ENCODE measurements around the gene BPIFB3. TPM values are rescaled to one million over a fixed set of nuclear protein-coding genes. Genes with fewer than 3 reads are reported as not detected.
"Not testable (repeated sequence)": the region's sequence is repeated elsewhere in the genome, so short reads cannot be mapped to it uniquely, and the experiment has no call there.

Gene BPIFB3
- total RNA-seq, 1 experiment from 2014 or later = not detected

- no peaks in the 10 kb centered on the region for H3K36me3 ChIP-seq
- H3K27me3 ChIP-seq = no peaks in the 10 kb centered on the region
- H3K4me3 ChIP-seq = no peak overlapping the region
- DNase-seq = no peak
- H3K9me3 ChIP-seq = no peaks in the 10 kb centered on the region
Measured at GRCh38 chr20:33091147-33091546, 37.4 kb downstream of the BPIFB3 start.

DNA sequence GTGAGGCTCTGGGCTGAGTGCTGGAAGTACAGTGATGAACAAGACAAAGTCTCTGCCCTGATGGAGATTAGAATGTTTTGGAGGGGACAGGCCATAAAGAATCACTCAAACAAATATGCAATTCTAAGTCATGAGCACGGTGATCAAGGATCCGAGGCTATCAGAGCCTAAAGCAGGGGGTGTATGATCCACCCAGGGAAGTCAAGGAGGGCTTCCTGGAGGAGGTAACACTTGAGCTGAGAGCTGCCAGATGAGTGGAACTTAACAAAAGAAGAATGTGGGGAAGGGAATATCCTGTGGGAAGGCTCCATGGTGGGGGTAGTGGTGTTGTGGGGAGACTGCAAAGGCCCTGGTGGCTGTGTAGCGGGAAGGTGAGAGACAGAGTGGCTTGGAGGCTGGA is 38.0 kb downstream of the BPIFB3 start:
- no peak for DNase-seq
- no peaks in the 10 kb centered on the region for H3K9me3 ChIP-seq
- no peaks in the 10 kb centered on the region for H3K36me3 ChIP-seq
- no peaks in the 10 kb centered on the region for H3K27me3 ChIP-seq
- H3K4me3 ChIP-seq = no peak overlapping the region

DNA sequence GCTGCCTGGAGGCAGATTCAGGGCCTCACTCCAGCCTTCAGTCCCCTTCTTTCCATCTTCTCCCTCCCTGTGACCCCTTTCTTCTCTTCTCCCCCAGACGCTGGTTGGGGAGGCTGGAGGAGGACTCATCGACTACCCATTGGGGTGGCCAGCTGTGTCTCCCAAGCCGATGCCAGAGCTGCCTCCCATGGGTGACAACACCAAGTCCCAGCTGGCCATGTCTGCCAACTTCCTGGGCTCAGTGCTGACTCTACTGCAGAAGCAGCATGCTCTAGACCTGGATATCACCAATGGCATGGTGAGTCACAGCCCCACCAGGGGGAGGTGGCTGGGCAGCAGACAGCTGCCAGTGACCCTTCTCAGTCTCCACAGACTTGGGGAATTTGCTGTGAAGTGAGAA is 38.7 kb downstream of the BPIFB3 start:
- peak; percentile 25 for DNase-seq
- H3K9me3 ChIP-seq = no peaks in the 10 kb centered on the region
- no peak overlapping the region for H3K4me3 ChIP-seq
- no peaks in the 10 kb centered on the region for H3K27me3 ChIP-seq
- H3K36me3 ChIP-seq = no peaks in the 10 kb centered on the region

- H3K9me3 ChIP-seq = no peaks in the 10 kb centered on the region
- no peak for DNase-seq
- H3K36me3 ChIP-seq = no peaks in the 10 kb centered on the region
- H3K27me3 ChIP-seq = no peaks in the 10 kb centered on the region
- no peak overlapping the region for H3K4me3 ChIP-seq
Measured at GRCh38 chr20:33093074-33093473, 39.4 kb downstream of the BPIFB3 start.

GRCh38 chr20:33093582-33093981 is 39.9 kb downstream of the BPIFB3 start:
- H3K27me3 ChIP-seq = no peaks in the 10 kb centered on the region
- no peaks in the 10 kb centered on the region for H3K9me3 ChIP-seq
- no peaks in the 10 kb centered on the region for H3K36me3 ChIP-seq
- no peak overlapping the region for H3K4me3 ChIP-seq
- no peak for DNase-seq

GRCh38 chr20:33095249-33095648 is 41.5 kb downstream of the BPIFB3 start:
- no peak overlapping the region for H3K4me3 ChIP-seq
- DNase-seq = no peak

GRCh38 chr20:33095902-33096584 is 42.3 kb downstream of the BPIFB3 start:
- DNase-seq = peak; percentile 23
- not testable (repeated sequence) for H3K9me3 ChIP-seq, H3K36me3 ChIP-seq, H3K27me3 ChIP-seq, H3K4me3 ChIP-seq

More at GRCh38 chr20:33095249-33095648, 41.5 kb downstream of the BPIFB3 start:
- H3K36me3 ChIP-seq = no peaks in the 10 kb centered on the region
- no peaks in the 10 kb centered on the region for H3K27me3 ChIP-seq
- no peaks in the 10 kb centered on the region for H3K9me3 ChIP-seq

GRCh38 chr20:33097001-33097400 is 43.3 kb downstream of the BPIFB3 start:
- Histone ChIP-seq H3K36me3 (no peaks in the 10 kb centered on the region), H3K4me3 (no peak overlapping the region), H3K27me3 (no peaks in the 10 kb centered on the region), H3K9me3 (no peaks in the 10 kb centered on the region)
- no peak for DNase-seq

DNA sequence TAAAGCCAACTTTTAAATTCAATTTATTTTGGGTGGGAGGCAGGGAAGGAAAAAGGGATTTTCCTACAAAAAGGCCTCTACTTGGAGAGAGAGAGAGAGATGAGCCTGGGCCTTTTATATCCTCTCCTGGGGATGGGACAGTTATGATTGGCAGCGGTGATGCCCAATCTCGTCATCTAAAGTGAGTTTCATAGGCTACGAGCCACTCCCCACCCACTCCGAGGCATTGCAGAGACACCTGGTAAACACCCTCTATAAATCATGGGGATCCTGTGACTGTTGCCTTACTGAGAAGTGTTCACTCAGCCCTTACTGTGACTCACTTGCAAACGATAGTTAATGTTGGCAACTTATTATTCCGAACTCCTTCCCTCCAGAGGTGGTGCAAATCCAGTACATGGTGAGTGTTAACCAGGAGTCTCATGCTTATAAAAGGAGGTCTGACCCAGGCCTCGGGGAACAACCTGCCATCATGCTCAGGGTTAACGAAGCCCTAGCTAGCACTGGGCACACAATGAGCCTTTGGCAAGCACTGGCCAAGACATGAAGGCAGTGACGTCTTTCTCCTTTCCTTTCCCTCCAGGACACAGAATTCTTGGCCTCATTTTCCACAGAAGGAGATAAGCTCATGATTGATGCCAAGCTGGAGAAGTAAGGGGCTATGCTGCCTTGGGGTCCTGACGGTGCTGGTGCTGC is 46.3 kb downstream of the BPIFB3 start:
- no peaks in the 10 kb centered on the region for H3K36me3 ChIP-seq
- no peak for DNase-seq
- no peak overlapping the region for H3K4me3 ChIP-seq
- H3K9me3 ChIP-seq = no peaks in the 10 kb centered on the region
- H3K27me3 ChIP-seq = no peaks in the 10 kb centered on the region

- Histone ChIP-seq H3K9me3 (no peaks in the 10 kb centered on the region), H3K4me3 (no peak overlapping the region), H3K27me3 (no peaks in the 10 kb centered on the region), H3K36me3 (no peaks in the 10 kb centered on the region)
- DNase-seq = no peak
Measured at GRCh38 chr20:33103556-33103955, 49.9 kb downstream of the BPIFB3 start.

DNA sequence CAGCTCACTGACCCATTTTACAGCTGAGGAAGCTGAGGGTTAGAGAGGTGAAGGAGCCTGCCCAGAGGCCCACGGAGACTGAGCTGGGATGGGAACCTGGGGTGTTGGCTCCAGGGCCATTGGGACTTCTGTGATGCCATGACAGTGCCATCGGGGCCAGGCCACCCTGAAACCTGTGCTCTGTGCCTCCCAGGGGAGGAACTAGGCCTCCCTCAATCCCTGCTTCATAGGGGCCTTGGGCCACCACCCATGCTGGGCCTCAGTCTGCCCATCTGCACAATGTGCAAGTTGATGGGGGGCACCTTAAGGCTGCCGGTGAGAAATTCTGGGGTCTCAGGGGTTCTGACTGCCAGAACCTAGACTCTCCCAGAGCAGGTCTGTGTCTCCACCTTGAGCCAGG is 50.6 kb downstream of the BPIFB3 start:
- no peak for DNase-seq
- H3K27me3 ChIP-seq = no peaks in the 10 kb centered on the region
- H3K36me3 ChIP-seq = no peaks in the 10 kb centered on the region
- no peak overlapping the region for H3K4me3 ChIP-seq
- no peaks in the 10 kb centered on the region for H3K9me3 ChIP-seq

DNA sequence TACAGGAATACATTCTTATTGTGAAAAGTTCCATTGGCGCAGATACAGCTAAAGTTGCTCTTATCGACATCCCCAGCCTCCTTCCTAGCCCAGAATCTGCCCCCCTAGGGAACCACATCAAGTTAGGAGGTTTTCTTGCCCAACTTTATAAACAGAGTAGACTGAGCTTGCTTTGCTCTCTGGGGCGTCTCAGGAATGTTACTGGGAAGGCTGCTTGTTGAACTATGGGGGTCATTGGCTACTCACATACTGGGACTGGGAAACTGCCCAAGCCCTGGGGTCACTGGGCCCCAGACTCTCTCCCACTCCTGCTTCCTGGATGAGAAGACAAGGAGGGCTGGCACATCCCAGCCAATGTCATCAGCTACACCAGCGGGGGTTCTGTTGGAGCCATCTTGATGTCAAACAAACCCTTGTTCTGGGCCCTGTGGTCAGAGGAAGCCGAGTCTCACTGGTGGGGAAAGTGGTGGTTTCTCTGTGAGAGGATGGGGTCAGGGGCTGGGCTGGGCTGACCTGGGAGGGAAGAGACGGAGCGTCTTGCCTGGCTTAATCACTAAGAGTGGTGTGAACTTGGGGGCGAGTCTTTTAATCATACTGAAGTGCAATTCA is 51.7 kb downstream of the BPIFB3 start:
- no peak for DNase-seq
- Histone ChIP-seq H3K4me3 (no peak overlapping the region), H3K36me3 (no peaks in the 10 kb centered on the region), H3K27me3 (no peaks in the 10 kb centered on the region), H3K9me3 (no peaks in the 10 kb centered on the region)

- not testable (repeated sequence) for DNase-seq, H3K36me3 ChIP-seq, H3K4me3 ChIP-seq, H3K27me3 ChIP-seq, H3K9me3 ChIP-seq
Measured at GRCh38 chr20:33106058-33106620, 52.4 kb downstream of the BPIFB3 start.

GRCh38 chr20:33108661-33109060 is 55.0 kb downstream of the BPIFB3 start:
- no peaks in the 10 kb centered on the region for H3K9me3 ChIP-seq
- H3K36me3 ChIP-seq = no peaks in the 10 kb centered on the region
- H3K4me3 ChIP-seq = no peak overlapping the region
- DNase-seq = no peak
- no peaks in the 10 kb centered on the region for H3K27me3 ChIP-seq

DNA sequence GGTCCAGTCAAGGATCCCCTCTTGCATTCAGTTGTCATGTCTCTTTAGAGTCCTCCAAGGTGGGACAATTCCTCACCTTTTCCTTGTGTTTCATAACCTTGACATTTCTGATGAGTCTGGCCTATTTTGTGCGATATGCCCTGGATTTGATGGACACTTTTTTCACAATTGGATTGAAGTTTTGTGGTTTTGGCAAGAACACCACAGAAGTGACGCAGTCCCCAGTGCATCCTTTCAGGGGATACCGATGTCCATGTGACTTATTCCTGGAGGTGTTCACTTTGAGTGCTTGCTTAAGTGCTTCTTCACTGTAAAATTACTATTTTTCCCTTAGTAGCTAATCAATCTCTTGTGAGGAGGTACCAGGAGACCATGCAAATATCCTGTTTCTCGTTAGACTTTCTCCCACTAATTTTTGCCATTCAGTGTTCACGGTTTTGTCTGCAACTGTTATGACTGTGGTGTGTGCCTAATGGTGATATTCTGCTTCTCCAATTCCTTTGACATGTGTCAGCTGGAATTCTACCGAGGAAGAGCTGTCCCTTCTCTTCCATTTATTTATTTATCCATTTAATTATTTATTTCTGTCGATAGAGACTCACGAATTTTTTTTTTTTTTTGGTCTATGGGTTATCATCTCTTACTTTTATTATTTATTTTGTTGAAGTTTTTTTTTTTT is 56.6 kb downstream of the BPIFB3 start:
- DNase-seq = no peak
- no peaks in the 10 kb centered on the region for H3K9me3 ChIP-seq
- no peak overlapping the region for H3K4me3 ChIP-seq
- H3K27me3 ChIP-seq = 0 out of 2 replicates have a peak, but pooled peaks cover 3% of the 10 kb centered on the region
- H3K36me3 ChIP-seq = no peaks in the 10 kb centered on the region

- H3K36me3 ChIP-seq = no peaks in the 10 kb centered on the region
- H3K9me3 ChIP-seq = no peaks in the 10 kb centered on the region
- no peak overlapping the region for H3K4me3 ChIP-seq
- 0 out of 2 replicates have a peak, but pooled peaks cover 3% of the 10 kb centered on the region for H3K27me3 ChIP-seq
- DNase-seq = no peak
Measured at GRCh38 chr20:33111306-33111705, 57.6 kb downstream of the BPIFB3 start.

Data from MG63 (cell line).